ENCODE measurements around the gene HLA-C. TPM values are rescaled to one million over a fixed set of nuclear protein-coding genes. Genes with fewer than 3 reads are reported as not detected.
"Not testable (repeated sequence)": the region's sequence is repeated elsewhere in the genome, so short reads cannot be mapped to it uniquely, and the experiment has no call there.

HLA-C gene
- total RNA-seq, 1 donor from 2014 or later = 285 TPM

- Histone ChIP-seq H3K27me3 (ENCODE audit: control insufficient read depth, insufficient read depth, low read length) (peaks cover 2% of the 10 kb centered on the region), H3K4me3 (ENCODE audit: low read depth, low read length) (no peak overlapping the region), H3K36me3 (ENCODE audit: control insufficient read depth, insufficient read depth, low read length) (no peaks in the 10 kb centered on the region)
- no peak for TF ChIP-seq CTCF (IDR thresholded peaks at IDR 0.05; ENCODE audit: insufficient read depth, low read length, severe bottlenecking)
- DNase-seq (ENCODE audit: low read depth) (no peak), FAIRE-seq (no peak)
Measured at GRCh38 chr6:31285982-31286381, 14.1 kb upstream of the HLA-C start.

- DNase-seq (ENCODE audit: low read depth) (no peak), FAIRE-seq (no peak)
- H3K36me3 ChIP-seq (ENCODE audit: control insufficient read depth, insufficient read depth, low read length) = no peaks in the 10 kb centered on the region
- H3K4me3 ChIP-seq (ENCODE audit: low read depth, low read length) = no peak overlapping the region
- TF ChIP-seq CTCF (IDR thresholded peaks at IDR 0.05; ENCODE audit: insufficient read depth, low read length, severe bottlenecking) = no peak
- H3K27me3 ChIP-seq (ENCODE audit: control insufficient read depth, insufficient read depth, low read length) = peaks cover 2% of the 10 kb centered on the region
Measured at GRCh38 chr6:31285486-31285885, 13.6 kb upstream of the HLA-C start.

- DNase-seq (ENCODE audit: low read depth); H3K27me3 ChIP-seq (ENCODE audit: control insufficient read depth, insufficient read depth, low read length); H3K4me3 ChIP-seq (ENCODE audit: low read depth, low read length); FAIRE-seq; H3K36me3 ChIP-seq (ENCODE audit: control insufficient read depth, insufficient read depth, low read length): not testable (repeated sequence)
Measured at GRCh38 chr6:31279647-31280046, 7.8 kb upstream of the HLA-C start.

GRCh38 chr6:31272836-31273626, 1.1 kb upstream of the HLA-C start:
- H3K36me3 ChIP-seq (ENCODE audit: control insufficient read depth, insufficient read depth, low read length) = peaks cover 8% of the 10 kb centered on the region
- no peak for TF ChIP-seq CTCF (IDR thresholded peaks at IDR 0.05; ENCODE audit: insufficient read depth, low read length, severe bottlenecking)
- no peak for DNase-seq (ENCODE audit: low read depth)
- H3K4me3 ChIP-seq (ENCODE audit: low read depth, low read length) = no peak overlapping the region
- peaks cover 3% of the 10 kb centered on the region for H3K27me3 ChIP-seq (ENCODE audit: control insufficient read depth, insufficient read depth, low read length)
- no peak for FAIRE-seq

GRCh38 chr6:31272436-31272835, 544 bp upstream of the HLA-C start:
- no peak for TF ChIP-seq CTCF (IDR thresholded peaks at IDR 0.05; ENCODE audit: insufficient read depth, low read length, severe bottlenecking)
- Histone ChIP-seq H3K4me3 (ENCODE audit: low read depth, low read length) (peak overlapping the region; percentile 75), H3K27me3 (ENCODE audit: control insufficient read depth, insufficient read depth, low read length) (peaks cover 3% of the 10 kb centered on the region), H3K36me3 (ENCODE audit: control insufficient read depth, insufficient read depth, low read length) (peaks cover 8% of the 10 kb centered on the region)
- FAIRE-seq (peak; percentile 7), DNase-seq (ENCODE audit: low read depth) (no peak)

GRCh38 chr6:31270788-31271640, 878 bp downstream of the HLA-C start:
- H3K27me3 ChIP-seq (ENCODE audit: control insufficient read depth, insufficient read depth, low read length) = no peaks in the 10 kb centered on the region
- H3K36me3 ChIP-seq (ENCODE audit: control insufficient read depth, insufficient read depth, low read length) = peaks cover 8% of the 10 kb centered on the region
- DNase-seq (ENCODE audit: low read depth) = peak; percentile 38
- peak overlapping the region; percentile 75 for H3K4me3 ChIP-seq (ENCODE audit: low read depth, low read length)
- TF ChIP-seq CTCF (IDR thresholded peaks at IDR 0.05; ENCODE audit: insufficient read depth, low read length, severe bottlenecking) = no peak
- FAIRE-seq = no peak

All from bronchial epithelial cell (primary cell).